Measurements from ENCODE around the gene TNPO1.

Gene TNPO1

DNA sequence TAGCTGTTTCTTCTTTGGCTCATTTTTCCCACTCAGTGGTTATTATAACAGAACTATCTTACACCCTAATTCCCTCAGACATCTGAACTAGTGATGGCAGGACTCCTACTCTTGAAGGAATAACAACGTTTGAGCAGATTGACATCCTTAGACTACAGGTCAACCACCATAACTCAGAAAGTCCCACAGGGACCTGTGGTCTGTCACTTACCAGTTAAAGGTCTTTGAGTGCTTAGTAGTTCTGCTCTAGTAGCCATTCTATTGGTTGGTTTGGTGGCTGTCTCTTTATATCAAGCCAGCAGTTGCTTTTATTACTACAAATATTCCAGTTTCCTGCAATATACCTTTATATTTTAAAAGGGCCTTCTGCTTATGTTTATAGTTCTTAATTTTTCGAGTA, 72.1 kb downstream of the TNPO1 start:
- no peak overlapping the region for H3K27ac ChIP-seq
- TF ChIP-seq, protein P1, sequence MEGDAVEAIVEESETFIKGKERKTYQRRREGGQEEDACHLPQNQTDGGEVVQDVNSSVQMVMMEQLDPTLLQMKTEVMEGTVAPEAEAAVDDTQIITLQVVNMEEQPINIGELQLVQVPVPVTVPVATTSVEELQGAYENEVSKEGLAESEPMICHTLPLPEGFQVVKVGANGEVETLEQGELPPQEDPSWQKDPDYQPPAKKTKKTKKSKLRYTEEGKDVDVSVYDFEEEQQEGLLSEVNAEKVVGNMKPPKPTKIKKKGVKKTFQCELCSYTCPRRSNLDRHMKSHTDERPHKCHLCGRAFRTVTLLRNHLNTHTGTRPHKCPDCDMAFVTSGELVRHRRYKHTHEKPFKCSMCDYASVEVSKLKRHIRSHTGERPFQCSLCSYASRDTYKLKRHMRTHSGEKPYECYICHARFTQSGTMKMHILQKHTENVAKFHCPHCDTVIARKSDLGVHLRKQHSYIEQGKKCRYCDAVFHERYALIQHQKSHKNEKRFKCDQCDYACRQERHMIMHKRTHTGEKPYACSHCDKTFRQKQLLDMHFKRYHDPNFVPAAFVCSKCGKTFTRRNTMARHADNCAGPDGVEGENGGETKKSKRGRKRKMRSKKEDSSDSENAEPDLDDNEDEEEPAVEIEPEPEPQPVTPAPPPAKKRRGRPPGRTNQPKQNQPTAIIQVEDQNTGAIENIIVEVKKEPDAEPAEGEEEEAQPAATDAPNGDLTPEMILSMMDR (IDR thresholded peaks at IDR 0.05), result no peak
- H3K4me3 ChIP-seq, result no peak overlapping the region
- no peak for DNase-seq (ENCODE audit: low spot score)

DNA sequence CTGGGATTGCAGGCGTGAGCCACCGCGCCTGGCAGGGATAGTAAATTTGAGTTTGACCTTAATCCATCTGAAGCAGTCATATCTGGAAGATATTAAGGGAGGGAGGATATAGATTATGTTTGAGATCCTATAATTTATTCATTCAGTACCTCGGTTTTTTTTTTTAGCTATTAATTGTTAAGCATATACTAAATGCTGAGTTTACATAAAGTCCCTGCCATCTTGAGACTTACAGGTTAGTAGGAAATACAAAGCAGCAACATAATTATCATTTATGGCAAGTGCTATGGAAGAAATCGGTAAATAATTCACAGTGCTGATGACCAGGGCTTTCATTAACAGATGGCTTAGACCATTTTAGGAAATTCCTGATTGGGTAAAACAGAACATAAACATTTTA, 72.9 kb downstream of the TNPO1 start:
- TF ChIP-seq, protein P1 (IDR thresholded peaks at IDR 0.05), result no peak
- no peak overlapping the region for H3K4me3 ChIP-seq
- H3K27ac ChIP-seq, result no peak overlapping the region
- no peak for DNase-seq (ENCODE audit: low spot score)

DNA sequence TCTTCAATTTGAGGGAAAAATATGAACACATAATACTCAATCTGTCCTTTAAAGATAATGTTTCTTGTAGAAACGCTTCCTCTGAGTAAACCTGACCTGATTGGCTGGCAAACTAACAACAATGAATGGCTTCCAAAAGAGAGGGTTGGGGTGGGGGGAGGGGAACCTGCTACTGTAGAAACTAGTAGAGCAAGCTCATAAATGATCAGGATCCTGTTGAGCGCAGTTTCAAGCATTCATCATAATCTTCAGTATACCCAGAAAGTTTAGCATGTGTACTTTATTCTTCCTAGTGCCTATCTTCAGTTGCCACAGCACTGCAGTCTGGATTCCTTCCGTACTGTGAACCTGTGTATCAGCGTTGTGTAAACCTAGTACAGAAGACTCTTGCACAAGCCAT, 76.4 kb downstream of the TNPO1 start:
- no peak overlapping the region for H3K27ac ChIP-seq
- TF ChIP-seq, protein P1 (IDR thresholded peaks at IDR 0.05), result no peak
- no peak for DNase-seq (ENCODE audit: low spot score)
- no peak overlapping the region for H3K4me3 ChIP-seq

DNA sequence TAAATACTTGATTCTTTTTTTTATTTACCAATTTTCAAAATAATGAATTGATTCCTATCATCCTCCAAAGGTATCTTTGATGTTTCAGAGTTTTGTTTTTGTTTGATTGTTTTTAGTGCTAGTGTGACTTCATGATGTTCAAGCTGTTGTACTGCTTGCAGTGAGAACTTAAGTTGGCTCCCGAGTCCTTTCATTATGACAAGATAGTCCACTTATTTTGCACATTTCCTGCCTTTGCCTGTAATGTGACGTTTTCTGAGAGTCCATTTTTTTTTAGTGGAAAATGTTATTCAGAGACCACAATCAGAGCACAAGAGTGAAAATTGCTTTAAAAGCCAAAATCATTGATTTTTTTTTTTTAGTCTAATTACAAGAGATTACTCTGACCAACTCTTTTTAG, 79.3 kb downstream of the TNPO1 start:
- H3K4me3 ChIP-seq, result no peak overlapping the region
- no peak for DNase-seq (ENCODE audit: low spot score)
- TF ChIP-seq, protein P1 (IDR thresholded peaks at IDR 0.05), result no peak
- H3K27ac ChIP-seq, result no peak overlapping the region

DNA sequence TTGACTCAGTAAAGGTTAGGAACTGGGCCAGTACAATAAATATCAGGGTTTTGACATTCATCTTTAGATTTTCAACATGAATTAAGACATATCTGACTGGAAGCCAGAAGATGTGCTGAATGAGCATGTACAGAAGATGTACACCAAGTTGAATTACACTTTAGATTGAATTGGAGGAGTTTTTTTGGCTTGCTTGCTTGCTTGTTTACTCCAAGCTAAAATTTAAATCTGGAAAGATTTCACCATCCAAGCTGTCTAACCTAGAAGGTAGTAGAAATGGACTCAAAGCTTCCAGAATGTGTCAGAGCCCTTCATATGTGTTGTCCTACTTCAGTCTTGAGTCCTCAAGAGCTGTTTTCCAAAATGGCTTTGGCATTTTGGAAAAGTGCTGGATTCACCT, 90.3 kb downstream of the TNPO1 start:
- TF ChIP-seq, protein P1 (IDR thresholded peaks at IDR 0.05), result no peak
- no peak overlapping the region for H3K4me3 ChIP-seq
- no peak overlapping the region for H3K27ac ChIP-seq
- DNase-seq (ENCODE audit: low spot score), result no peak

DNA sequence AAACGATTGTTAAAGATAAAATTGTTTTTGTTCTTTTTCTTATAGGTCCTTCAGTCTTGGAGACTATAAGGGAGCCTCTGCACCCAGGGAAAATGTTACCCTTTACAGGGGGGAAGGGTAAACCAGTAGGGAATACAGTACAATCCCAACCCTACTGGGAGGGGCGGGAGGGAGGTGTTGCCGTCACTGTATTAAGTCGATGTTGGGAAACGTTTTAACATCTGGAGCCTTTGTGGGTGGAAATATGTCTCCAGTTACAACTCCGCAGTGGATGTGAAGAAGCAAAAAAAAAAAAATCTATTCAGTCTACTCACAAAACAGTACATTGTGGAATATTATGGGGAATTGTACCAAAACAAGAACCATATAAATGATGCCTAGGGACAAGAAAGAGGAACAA, 92.2 kb downstream of the TNPO1 start:
- TF ChIP-seq, protein P1 (IDR thresholded peaks at IDR 0.05), result no peak
- DNase-seq (ENCODE audit: low spot score), result no peak
- Histone ChIP-seq H3K4me3 (no peak overlapping the region), H3K27ac (no peak overlapping the region)

DNA sequence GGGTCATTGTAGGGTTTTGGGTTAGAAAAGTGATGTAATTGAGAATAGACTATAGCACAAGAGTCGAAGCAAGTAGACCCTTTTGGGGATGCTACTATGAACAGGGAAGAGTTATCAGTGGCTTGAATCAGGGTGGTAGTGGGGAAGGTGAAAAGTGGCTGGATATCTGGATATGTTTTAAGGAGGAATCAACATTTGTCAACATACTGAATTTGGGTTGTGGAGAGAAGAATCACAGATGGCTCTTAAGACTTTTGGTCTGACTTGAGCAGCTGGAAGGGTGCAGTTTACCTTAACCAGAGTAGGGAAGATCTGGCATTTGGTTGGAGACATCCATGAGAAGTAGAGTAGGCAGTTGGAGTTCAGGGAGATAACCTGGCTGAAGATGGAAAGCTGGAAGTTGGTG, 100.9 kb downstream of the TNPO1 start:
- Histone ChIP-seq H3K4me3 (no peak overlapping the region), H3K27ac (no peak overlapping the region)
- TF ChIP-seq, protein P1 (IDR thresholded peaks at IDR 0.05), result no peak
- no peak for DNase-seq (ENCODE audit: low spot score)
